ENCODE measurements around the gene MYO10.

Gene MYO10

GRCh38 chr5:16914584-16914983 lies 21.5 kb downstream of the MYO10 start:
- DNase-seq = no peak

GRCh38 chr5:16914108-16914435 lies 22.0 kb downstream of the MYO10 start:
- DNase-seq = no peak

GRCh38 chr5:16913187-16914107 lies 22.6 kb downstream of the MYO10 start:
- no peak for DNase-seq

GRCh38 chr5:16912080-16912479 lies 24.0 kb downstream of the MYO10 start:
- DNase-seq = no peak

- no peak for DNase-seq
Observed at GRCh38 chr5:16909464-16909863, 26.6 kb downstream of the MYO10 start.

- DNase-seq = no peak
Observed at GRCh38 chr5:16907270-16907669, 28.8 kb downstream of the MYO10 start.

GRCh38 chr5:16906255-16906654 lies 29.8 kb downstream of the MYO10 start:
- no peak for DNase-seq

GRCh38 chr5:16903480-16904300 lies 32.4 kb downstream of the MYO10 start:
- no peak for DNase-seq

- DNase-seq = no peak
Observed at GRCh38 chr5:16902846-16903245, 33.2 kb downstream of the MYO10 start.

- no peak for DNase-seq
Observed at GRCh38 chr5:16901021-16901644, 35.0 kb downstream of the MYO10 start.

- DNase-seq = no peak
Observed at GRCh38 chr5:16899171-16899570, 36.9 kb downstream of the MYO10 start.

GRCh38 chr5:16897800-16898199 lies 38.3 kb downstream of the MYO10 start:
- no peak for DNase-seq

- DNase-seq = no peak
Observed at GRCh38 chr5:16897284-16897704, 38.8 kb downstream of the MYO10 start.

- no peak for DNase-seq
Observed at GRCh38 chr5:16896767-16897166, 39.3 kb downstream of the MYO10 start.

GRCh38 chr5:16894236-16895057 lies 41.6 kb downstream of the MYO10 start:
- DNase-seq = no peak

- no peak for DNase-seq
Observed at GRCh38 chr5:16891033-16891432, 45.1 kb downstream of the MYO10 start.

GRCh38 chr5:16889972-16890519 lies 46.0 kb downstream of the MYO10 start:
- no peak for DNase-seq

GRCh38 chr5:16889203-16889971 lies 46.7 kb downstream of the MYO10 start:
- DNase-seq = no peak

GRCh38 chr5:16888694-16889124 lies 47.4 kb downstream of the MYO10 start:
- no peak for DNase-seq

- no peak for DNase-seq
Observed at GRCh38 chr5:16886793-16887345, 49.2 kb downstream of the MYO10 start.

- no peak for DNase-seq
Observed at GRCh38 chr5:16886366-16886736, 49.7 kb downstream of the MYO10 start.
